HCT116 (cell line): ENCODE data around the gene ZFP69B. TPM values are rescaled to one million over a fixed set of nuclear protein-coding genes. Genes with fewer than 3 reads are reported as not detected.

Experiments
- ATAC-seq: fragments of 200-7000 bp; cut with Tn5 transposase; 2 replicates; pipeline ENCODE4 v1.9.1; 2020; ENCODE audit warnings: mild to moderate bottlenecking, moderate library complexity
- BruUV-seq: library from RNA; stranded (reverse); fragments of 400-500 nt; replicated peaks from 2 replicates; lab custom pipeline; 2021; lab: Mats Ljungman, UMichigan
- CTCF ChIA-PET: fragments of 300-600 bp; sonication (Branson Sonifier 250); formaldehyde crosslinking; loops from one replicate; lab custom pipeline; 2021; ENCODE audit warnings: antibody characterized with exemption; lab: Charles Lee
- POLR2A ChIA-PET: fragments of 300-600, 350-600 bp; sonication (Branson Sonifier 250); formaldehyde crosslinking; loops from one replicate; lab custom pipeline; 2021; ENCODE audit warnings: antibody characterized with exemption; lab: Charles Lee
- RAD21 ChIA-PET, 2 experiments: fragments of 300-600 bp; sonication (Branson Sonifier 250); formaldehyde crosslinking; loops; one replicate each; lab custom pipeline; 2023; ENCODE audit warnings: low total read pairs in 2 of 2; ENCODE audit not compliant: uncharacterized antibody in 2 of 2, unreplicated experiment in 2 of 2, low non-redundant PET in 1 of 2; lab: Charles Lee
- DNase-seq: peaks from one replicate; pipeline ENCODE4 v3.0.0-alpha.2; 2010; ENCODE audit warnings: low read depth, low spot score
- H2AFZ ChIP-seq: fragments of 200-600 bp; shearing (Covaris generic), sonication (generic); 2 replicates; pipeline ENCODE4 v1.6.1; 2017; ENCODE audit warnings: low read depth, mixed run types, mixed read lengths, antibody characterized with exemption, low read length; ENCODE audit not compliant: poor library complexity, severe bottlenecking
- H3K27ac ChIP-seq: 2 replicates; pipeline ENCODE4 v1.5.1; 2012; ENCODE audit warnings: low read depth, low read length
- H3K27me3 ChIP-seq: fragments of 200-600 bp; sonication (generic); 2 replicates; pipeline ENCODE4 v1.6.1; 2016; ENCODE audit warnings: mixed run types, low read length, mixed read lengths; ENCODE audit not compliant: insufficient read depth
- H3K36me3 ChIP-seq, 2 experiments: fragments of 200-500 bp in 1 of 2; fragments of 200-600 bp in 1 of 2; sonication (Bioruptor generic) in 1 of 2; sonication (generic) in 1 of 2; 2 replicates each; pipeline versions ENCODE4 v1.5.1 to v1.6.1; 2014 to 2016; ENCODE audit warnings: low read length in 2 of 2, inconsistent platforms in 1 of 2, mixed read lengths in 1 of 2, mixed run types in 1 of 2; ENCODE audit not compliant: insufficient read depth in 2 of 2, control insufficient read depth in 1 of 2
- H3K4me1 ChIP-seq, 2 experiments: fragments of 200-600 bp in 1 of 2; sonication (generic) in 1 of 2; 2 replicates each; pipeline versions ENCODE4 v1.5.1 to v1.6.1; 2012 to 2017; ENCODE audit warnings: low read length in 2 of 2, inconsistent platforms in 1 of 2, mild to moderate bottlenecking in 1 of 2, mixed read lengths in 1 of 2, mixed run types in 1 of 2, moderate library complexity in 1 of 2; ENCODE audit not compliant: insufficient read depth in 2 of 2, control insufficient read depth in 1 of 2
- H3K4me2 ChIP-seq: fragments of 200-600 bp; sonication (generic); 2 replicates; pipeline ENCODE4 v1.6.1; 2017; ENCODE audit warnings: mixed run types, low read length, mixed read lengths
- H3K4me3 ChIP-seq, 2 experiments: fragments of 200-600 bp in 1 of 2; sonication (generic) in 1 of 2; replicated peaks in 1 of 2; 2 replicates each; pipeline ENCODE4 v1.5.1; 2011 to 2016; ENCODE audit warnings: low read length in 2 of 2, control low read depth in 1 of 2, low read depth in 1 of 2, mild to moderate bottlenecking in 1 of 2, mixed read lengths in 1 of 2, mixed run types in 1 of 2
- H3K79me2 ChIP-seq: fragments of 200-600 bp; sonication (generic); 2 replicates; pipeline ENCODE4 v1.6.1; 2017; ENCODE audit warnings: mild to moderate bottlenecking, mixed run types, low read length, moderate library complexity, mixed read lengths; ENCODE audit not compliant: insufficient read depth
- H3K9ac ChIP-seq: fragments of 200-600 bp; sonication (generic); 2 replicates; pipeline ENCODE4 v1.6.1; 2016; ENCODE audit warnings: low read length, mixed read lengths
- H3K9me2 ChIP-seq: fragments of 200-600 bp; sonication (generic), shearing (Covaris generic); 2 replicates; pipeline ENCODE4 v1.6.1; 2017; ENCODE audit warnings: mixed run types, mild to moderate bottlenecking, moderate library complexity; ENCODE audit not compliant: insufficient read depth
- H3K9me3 ChIP-seq, 2 experiments: fragments of 200-500 bp in 1 of 2; fragments of 200-600 bp in 1 of 2; sonication (Bioruptor generic) in 1 of 2; sonication (generic) in 1 of 2; 2 replicates each; pipeline ENCODE4 v1.6.1; 2014 to 2017; ENCODE audit warnings: low read length in 2 of 2, mixed read lengths in 2 of 2, inconsistent platforms in 1 of 2, low read depth in 1 of 2, mild to moderate bottlenecking in 1 of 2, mixed run types in 1 of 2, moderate library complexity in 1 of 2; ENCODE audit not compliant: control insufficient read depth in 1 of 2, insufficient read depth in 1 of 2
- H4K20me1 ChIP-seq: fragments of 200-600 bp; sonication (generic), shearing (Covaris generic); 2 replicates; pipeline ENCODE4 v1.6.1; 2017; ENCODE audit warnings: mixed run types, mild to moderate bottlenecking, moderate library complexity; ENCODE audit not compliant: insufficient read depth
- CBX3 ChIP-seq: IDR thresholded peaks from 2 replicates; pipeline ENCODE4 v1.6.1; 2012; ENCODE audit warnings: low read depth
- ELF1 ChIP-seq: IDR thresholded peaks from 2 replicates; pipeline ENCODE4 v1.6.1; 2012; ENCODE audit warnings: low read depth, borderline replicate concordance
- EZH2phosphoT487 ChIP-seq: fragments of 200-600 bp; IDR thresholded peaks from 2 replicates; pipeline ENCODE4 v1.6.1; 2018; ENCODE audit warnings: antibody characterized with exemption, borderline replicate concordance
- FOSL1 ChIP-seq: IDR thresholded peaks from 2 replicates; pipeline ENCODE4 v1.6.1; 2012; ENCODE audit warnings: low read depth
- POLR2AphosphoS5 ChIP-seq: IDR thresholded peaks from 2 replicates; pipeline ENCODE4 v1.6.1; 2011; ENCODE audit warnings: mild to moderate bottlenecking, low read depth, low read length, moderate library complexity
- RAD21 ChIP-seq: IDR thresholded peaks from 2 replicates; pipeline ENCODE4 v1.6.1; 2012; ENCODE audit warnings: low read depth, mild to moderate bottlenecking
- SIN3A ChIP-seq: IDR thresholded peaks from 2 replicates; pipeline ENCODE4 v1.6.1; 2012; ENCODE audit warnings: low read depth
- SP1 ChIP-seq: IDR thresholded peaks from 2 replicates; pipeline ENCODE4 v1.6.1; 2012; ENCODE audit warnings: low read depth
- SRF ChIP-seq: IDR thresholded peaks from 2 replicates; pipeline ENCODE4 v1.6.1; 2012; ENCODE audit warnings: low read depth
- TCF7L2 ChIP-seq: IDR thresholded peaks from 2 replicates; pipeline ENCODE4 v1.7.0; 2011; ENCODE audit warnings: borderline replicate concordance, inconsistent platforms; ENCODE audit not compliant: insufficient read depth, insufficient read length; ENCODE audit errors: extremely low read depth
- intact Hi-C: fragments of 100-400 bp; cut with micrococcal nuclease; formaldehyde crosslinking; loops from 2 replicates; pipeline ENCODE4 v1.10.0; 2022
- total RNA-seq: library from RNA; stranded (reverse); gene quantifications from one replicate; pipeline ENCODE4 v1.2.1, GENCODE V29; 2021; ENCODE audit not compliant: unreplicated experiment
- TF ChIP-seq, protein P1 (sequence below): IDR thresholded peaks from 2 replicates; pipeline ENCODE4 v1.6.1; 2011; ENCODE audit warnings: mild to moderate bottlenecking, low read length, moderate library complexity; ENCODE audit not compliant: insufficient replicate concordance; ENCODE audit errors: extremely low read depth
- TF ChIP-seq, protein P2 (sequence below): IDR thresholded peaks from 2 replicates; pipeline ENCODE4 v1.6.1; 2012; ENCODE audit warnings: low read depth
- TF ChIP-seq, protein P3 (sequence below): IDR thresholded peaks from 2 replicates; pipeline ENCODE4 v1.6.1; 2012

The ZFP69B gene
- total RNA-seq, 1 experiment from 2014 or later = 0.27 TPM

DNA sequence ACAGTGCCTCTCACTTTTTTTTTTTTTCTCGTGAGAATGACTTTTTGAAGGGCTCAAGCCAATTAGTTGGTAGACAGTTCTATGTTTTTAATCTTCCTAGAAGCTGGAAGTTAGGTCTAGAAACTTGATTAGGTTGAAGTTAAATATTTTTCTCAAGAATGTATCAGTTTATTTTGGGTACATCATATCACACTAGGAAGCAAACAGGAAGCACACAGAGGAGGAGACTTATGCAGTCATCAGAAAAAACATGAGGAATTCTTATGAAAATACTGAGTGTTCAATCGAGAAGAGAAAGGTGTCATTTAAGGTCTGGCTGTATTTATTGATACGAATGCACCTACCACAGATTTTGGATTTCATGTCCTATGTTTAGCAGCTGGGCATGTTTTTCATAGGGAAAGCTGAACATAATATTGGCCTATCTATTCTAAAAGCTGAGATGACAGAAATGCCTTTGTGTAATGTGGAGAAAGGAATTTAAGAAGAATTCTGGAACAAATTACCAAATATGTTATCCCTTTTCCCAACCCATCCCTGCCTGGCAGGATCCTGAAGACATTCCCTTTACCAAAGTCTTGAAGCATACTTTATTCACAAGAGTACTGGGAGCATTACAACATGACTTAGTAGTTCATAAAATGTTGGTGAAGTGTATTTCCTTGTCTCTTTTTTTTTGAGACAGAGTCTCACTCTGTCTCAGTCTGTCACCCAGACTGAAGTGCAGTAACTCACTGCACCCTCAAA lies 17.5 kb upstream of the ZFP69B start:
- Histone ChIP-seq H3K4me3 (no peak overlapping the region), H2AFZ (no peak overlapping the region), H3K4me2 (no peak overlapping the region), H4K20me1 (no peaks in the 10 kb centered on the region), H3K4me1 (no peaks in the 10 kb centered on the region), H3K9me2 (no peaks in the 10 kb centered on the region), H3K36me3 (no peaks in the 10 kb centered on the region), H3K9me3 (0 out of 4 replicates have a peak, but pooled peaks cover 0 to 3% of the 10 kb centered on the region in 2 experiments), H3K27me3 (no peaks in the 10 kb centered on the region), H3K27ac (no peak overlapping the region), H3K9ac (no peak overlapping the region), H3K79me2 (no peaks in the 10 kb centered on the region)
- ChIA-PET POLR2A (no interaction called here), RAD21 (no interaction called here), CTCF (no interaction called here)
- BruUV-seq = no TSS peak
- intact Hi-C loops = no loop called here
- no peak for TF ChIP-seq RAD21
- TF ChIP-seq SRF = no peak
- TF ChIP-seq, protein P1, sequence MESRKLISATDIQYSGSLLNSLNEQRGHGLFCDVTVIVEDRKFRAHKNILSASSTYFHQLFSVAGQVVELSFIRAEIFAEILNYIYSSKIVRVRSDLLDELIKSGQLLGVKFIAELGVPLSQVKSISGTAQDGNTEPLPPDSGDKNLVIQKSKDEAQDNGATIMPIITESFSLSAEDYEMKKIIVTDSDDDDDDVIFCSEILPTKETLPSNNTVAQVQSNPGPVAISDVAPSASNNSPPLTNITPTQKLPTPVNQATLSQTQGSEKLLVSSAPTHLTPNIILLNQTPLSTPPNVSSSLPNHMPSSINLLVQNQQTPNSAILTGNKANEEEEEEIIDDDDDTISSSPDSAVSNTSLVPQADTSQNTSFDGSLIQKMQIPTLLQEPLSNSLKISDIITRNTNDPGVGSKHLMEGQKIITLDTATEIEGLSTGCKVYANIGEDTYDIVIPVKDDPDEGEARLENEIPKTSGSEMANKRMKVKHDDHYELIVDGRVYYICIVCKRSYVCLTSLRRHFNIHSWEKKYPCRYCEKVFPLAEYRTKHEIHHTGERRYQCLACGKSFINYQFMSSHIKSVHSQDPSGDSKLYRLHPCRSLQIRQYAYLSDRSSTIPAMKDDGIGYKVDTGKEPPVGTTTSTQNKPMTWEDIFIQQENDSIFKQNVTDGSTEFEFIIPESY = no peak
- no peak for TF ChIP-seq POLR2AphosphoS5
- no peak for TF ChIP-seq SP1
- TF ChIP-seq TCF7L2 = no peak
- TF ChIP-seq ELF1 = no peak
- no peak for TF ChIP-seq EZH2phosphoT487
- no peak for TF ChIP-seq SIN3A
- TF ChIP-seq FOSL1 = no peak
- TF ChIP-seq, protein P2, sequence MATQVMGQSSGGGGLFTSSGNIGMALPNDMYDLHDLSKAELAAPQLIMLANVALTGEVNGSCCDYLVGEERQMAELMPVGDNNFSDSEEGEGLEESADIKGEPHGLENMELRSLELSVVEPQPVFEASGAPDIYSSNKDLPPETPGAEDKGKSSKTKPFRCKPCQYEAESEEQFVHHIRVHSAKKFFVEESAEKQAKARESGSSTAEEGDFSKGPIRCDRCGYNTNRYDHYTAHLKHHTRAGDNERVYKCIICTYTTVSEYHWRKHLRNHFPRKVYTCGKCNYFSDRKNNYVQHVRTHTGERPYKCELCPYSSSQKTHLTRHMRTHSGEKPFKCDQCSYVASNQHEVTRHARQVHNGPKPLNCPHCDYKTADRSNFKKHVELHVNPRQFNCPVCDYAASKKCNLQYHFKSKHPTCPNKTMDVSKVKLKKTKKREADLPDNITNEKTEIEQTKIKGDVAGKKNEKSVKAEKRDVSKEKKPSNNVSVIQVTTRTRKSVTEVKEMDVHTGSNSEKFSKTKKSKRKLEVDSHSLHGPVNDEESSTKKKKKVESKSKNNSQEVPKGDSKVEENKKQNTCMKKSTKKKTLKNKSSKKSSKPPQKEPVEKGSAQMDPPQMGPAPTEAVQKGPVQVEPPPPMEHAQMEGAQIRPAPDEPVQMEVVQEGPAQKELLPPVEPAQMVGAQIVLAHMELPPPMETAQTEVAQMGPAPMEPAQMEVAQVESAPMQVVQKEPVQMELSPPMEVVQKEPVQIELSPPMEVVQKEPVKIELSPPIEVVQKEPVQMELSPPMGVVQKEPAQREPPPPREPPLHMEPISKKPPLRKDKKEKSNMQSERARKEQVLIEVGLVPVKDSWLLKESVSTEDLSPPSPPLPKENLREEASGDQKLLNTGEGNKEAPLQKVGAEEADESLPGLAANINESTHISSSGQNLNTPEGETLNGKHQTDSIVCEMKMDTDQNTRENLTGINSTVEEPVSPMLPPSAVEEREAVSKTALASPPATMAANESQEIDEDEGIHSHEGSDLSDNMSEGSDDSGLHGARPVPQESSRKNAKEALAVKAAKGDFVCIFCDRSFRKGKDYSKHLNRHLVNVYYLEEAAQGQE = no peak
- TF ChIP-seq, protein P3, sequence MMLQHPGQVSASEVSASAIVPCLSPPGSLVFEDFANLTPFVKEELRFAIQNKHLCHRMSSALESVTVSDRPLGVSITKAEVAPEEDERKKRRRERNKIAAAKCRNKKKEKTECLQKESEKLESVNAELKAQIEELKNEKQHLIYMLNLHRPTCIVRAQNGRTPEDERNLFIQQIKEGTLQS = no peak
- no peak for TF ChIP-seq CBX3
- ATAC-seq (no peak), DNase-seq (no peak)
